KMS-11 (cell line): ENCODE measurements around the gene TGFBR1.

Experiments
- H2AFZ ChIP-seq: fragments of 200-600 bp; sonication (generic); 2 replicates; pipeline ENCODE4 v1.6.1; 2016; ENCODE audit warnings: antibody characterized with exemption, mixed run types, low read depth
- H3K27ac ChIP-seq: fragments of 200-600 bp; sonication (generic); 2 replicates; pipeline ENCODE4 v1.6.1; 2016; ENCODE audit warnings: mild to moderate bottlenecking, mixed run types
- H3K27me3 ChIP-seq: fragments of 200-600 bp; sonication (generic); 2 replicates; pipeline ENCODE4 v1.6.1; 2017; ENCODE audit warnings: mild to moderate bottlenecking, low read depth, mixed run types, moderate library complexity; ENCODE audit not compliant: insufficient read depth
- H3K36me3 ChIP-seq: fragments of 200-600 bp; sonication (generic); 2 replicates; pipeline ENCODE4 v1.6.1; 2017; ENCODE audit warnings: mild to moderate bottlenecking, mixed run types; ENCODE audit not compliant: insufficient read depth
- H3K4me1 ChIP-seq: fragments of 200-600 bp; sonication (generic); 2 replicates; pipeline ENCODE4 v1.6.1; 2016; ENCODE audit warnings: mild to moderate bottlenecking, low read depth, mixed run types; ENCODE audit not compliant: poor library complexity, severe bottlenecking
- H3K4me2 ChIP-seq: fragments of 200-600 bp; sonication (generic); 2 replicates; pipeline ENCODE4 v1.7.0; 2016; ENCODE audit warnings: mild to moderate bottlenecking, mixed run types
- H3K4me3 ChIP-seq: fragments of 200-600 bp; sonication (generic); IDR thresholded peaks from 2 replicates; pipeline ENCODE4 v1.6.1; 2017; ENCODE audit warnings: low read depth, low read length, mixed read lengths; ENCODE audit not compliant: insufficient read depth
- H3K79me2 ChIP-seq: fragments of 200-600 bp; sonication (generic); 2 replicates; pipeline ENCODE4 v1.6.1; 2016; ENCODE audit warnings: low read depth, mixed run types; ENCODE audit not compliant: insufficient read depth
- H3K9ac ChIP-seq: fragments of 200-600 bp; sonication (generic); 2 replicates; pipeline ENCODE4 v1.6.1; 2016; ENCODE audit warnings: mild to moderate bottlenecking, mixed run types
- H4K20me1 ChIP-seq: fragments of 200-600 bp; sonication (generic); 2 replicates; pipeline ENCODE4 v1.6.1; 2016; ENCODE audit warnings: mild to moderate bottlenecking, mixed run types; ENCODE audit not compliant: insufficient read depth
- TF ChIP-seq, protein P1 (sequence below): fragments of 200-600 bp; sonication (generic); conservative IDR thresholded peaks from 2 replicates; pipeline ENCODE4 v1.6.1; 2017; ENCODE audit warnings: low read depth, mild to moderate bottlenecking, antibody characterized with exemption, low read length, moderate library complexity, mixed read lengths

TGFBR1 gene

DNA sequence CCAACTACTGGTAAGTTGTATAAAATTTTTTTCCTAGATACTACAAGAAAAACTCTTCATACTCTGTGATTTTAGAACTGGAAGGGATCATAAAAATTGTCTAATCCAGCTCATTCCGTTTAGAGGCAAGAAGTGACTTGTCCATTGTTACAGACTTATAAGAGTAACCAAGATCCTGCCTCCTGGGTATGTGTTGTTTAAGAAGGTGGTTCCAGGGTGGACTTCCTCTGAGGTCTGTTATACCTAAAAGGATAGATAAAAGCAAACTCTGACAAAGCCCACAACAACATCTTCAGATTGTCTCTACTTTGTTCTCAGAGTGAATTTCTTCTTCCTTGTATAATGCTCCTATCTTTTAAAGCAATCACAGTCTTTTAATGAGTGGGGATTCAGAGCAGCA, 24.2 kb downstream of the TGFBR1 start:
- Histone ChIP-seq H4K20me1 (no peaks in the 10 kb centered on the region), H3K4me2 (no peak overlapping the region), H3K9ac (no peak overlapping the region), H3K79me2 (0 out of 2 replicates have a peak, but pooled peaks cover 5% of the 10 kb centered on the region), H2AFZ (no peak overlapping the region), H3K36me3 (no peaks in the 10 kb centered on the region), H3K4me3 (no peak overlapping the region), H3K27ac (no peak overlapping the region), H3K27me3 (no peaks in the 10 kb centered on the region), H3K4me1 (peaks cover 10% of the 10 kb centered on the region)
- TF ChIP-seq, protein P1, sequence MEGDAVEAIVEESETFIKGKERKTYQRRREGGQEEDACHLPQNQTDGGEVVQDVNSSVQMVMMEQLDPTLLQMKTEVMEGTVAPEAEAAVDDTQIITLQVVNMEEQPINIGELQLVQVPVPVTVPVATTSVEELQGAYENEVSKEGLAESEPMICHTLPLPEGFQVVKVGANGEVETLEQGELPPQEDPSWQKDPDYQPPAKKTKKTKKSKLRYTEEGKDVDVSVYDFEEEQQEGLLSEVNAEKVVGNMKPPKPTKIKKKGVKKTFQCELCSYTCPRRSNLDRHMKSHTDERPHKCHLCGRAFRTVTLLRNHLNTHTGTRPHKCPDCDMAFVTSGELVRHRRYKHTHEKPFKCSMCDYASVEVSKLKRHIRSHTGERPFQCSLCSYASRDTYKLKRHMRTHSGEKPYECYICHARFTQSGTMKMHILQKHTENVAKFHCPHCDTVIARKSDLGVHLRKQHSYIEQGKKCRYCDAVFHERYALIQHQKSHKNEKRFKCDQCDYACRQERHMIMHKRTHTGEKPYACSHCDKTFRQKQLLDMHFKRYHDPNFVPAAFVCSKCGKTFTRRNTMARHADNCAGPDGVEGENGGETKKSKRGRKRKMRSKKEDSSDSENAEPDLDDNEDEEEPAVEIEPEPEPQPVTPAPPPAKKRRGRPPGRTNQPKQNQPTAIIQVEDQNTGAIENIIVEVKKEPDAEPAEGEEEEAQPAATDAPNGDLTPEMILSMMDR = no peak

DNA sequence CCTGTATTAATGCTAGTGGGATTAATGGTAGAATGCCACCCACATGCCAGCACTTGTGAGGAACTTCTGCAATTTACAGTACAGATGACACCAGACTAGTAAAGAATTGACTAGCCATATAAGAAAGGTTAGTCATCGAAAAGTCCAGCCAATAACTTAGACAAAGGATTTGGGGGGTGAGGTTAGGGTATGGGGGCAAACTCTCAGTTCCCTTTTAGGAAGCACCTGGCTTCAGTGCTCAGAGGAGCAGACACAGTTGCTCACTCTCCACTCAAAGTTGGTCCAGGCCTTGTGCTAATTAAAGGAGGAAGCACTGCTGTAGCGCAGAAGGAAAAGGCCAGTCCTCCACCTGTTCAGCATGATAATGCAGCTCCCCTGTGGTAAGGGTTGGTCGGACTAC, 25.2 kb downstream of the TGFBR1 start:
- Histone ChIP-seq H4K20me1 (no peaks in the 10 kb centered on the region), H3K36me3 (no peaks in the 10 kb centered on the region), H2AFZ (no peak overlapping the region), H3K4me1 (peaks cover 10% of the 10 kb centered on the region), H3K9ac (no peak overlapping the region), H3K27ac (no peak overlapping the region), H3K4me2 (no peak overlapping the region), H3K79me2 (0 out of 2 replicates have a peak, but pooled peaks cover 5% of the 10 kb centered on the region), H3K27me3 (no peaks in the 10 kb centered on the region), H3K4me3 (no peak overlapping the region)
- TF ChIP-seq, protein P1 = no peak

DNA sequence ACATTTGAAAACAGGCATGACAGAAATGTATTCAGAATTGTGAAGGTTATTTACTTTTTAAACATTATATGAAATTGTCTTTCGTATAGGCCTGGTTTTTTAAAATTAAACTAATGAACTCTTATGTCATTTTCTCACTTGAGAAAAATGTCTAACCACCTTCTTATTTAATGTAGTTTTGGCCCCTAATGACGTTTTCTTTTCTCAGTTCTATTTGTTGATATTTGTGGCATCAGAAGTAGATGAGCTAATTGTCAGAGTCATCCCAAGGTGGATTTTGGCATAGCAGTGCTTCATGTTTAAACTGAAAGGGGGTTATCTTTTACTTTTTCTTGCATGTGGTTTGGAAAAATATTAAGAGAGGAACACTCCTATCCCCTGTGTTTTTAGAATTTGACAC, 28.2 kb downstream of the TGFBR1 start:
- Histone ChIP-seq H3K4me3 (no peak overlapping the region), H3K79me2 (0 out of 2 replicates have a peak, but pooled peaks cover 5% of the 10 kb centered on the region), H3K36me3 (no peaks in the 10 kb centered on the region), H2AFZ (no peak overlapping the region), H3K9ac (no peak overlapping the region), H4K20me1 (no peaks in the 10 kb centered on the region), H3K4me1 (peaks cover 7% of the 10 kb centered on the region), H3K27ac (no peak overlapping the region), H3K4me2 (no peak overlapping the region), H3K27me3 (no peaks in the 10 kb centered on the region)
- TF ChIP-seq, protein P1 = no peak

DNA sequence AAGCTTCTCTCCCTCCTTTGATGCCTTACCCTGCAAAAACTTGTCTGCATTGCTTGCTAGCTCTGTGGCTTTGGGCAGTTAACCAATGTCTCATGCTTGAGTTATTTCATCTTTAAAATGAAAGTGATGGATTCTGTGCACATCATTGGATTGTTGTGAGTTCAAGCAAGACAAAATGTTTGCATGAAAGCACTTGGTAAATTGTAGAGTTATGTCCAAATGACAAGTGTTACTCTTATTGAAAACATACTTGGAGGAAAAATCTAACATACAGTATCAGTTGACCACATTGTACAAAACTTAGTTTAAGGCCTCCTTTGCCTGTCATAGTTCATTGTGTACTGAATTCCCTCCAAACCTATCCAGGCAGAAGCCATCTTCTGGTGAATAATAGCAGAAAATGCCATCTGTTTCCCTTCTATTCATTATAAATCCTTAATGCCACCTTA, 30.0 kb downstream of the TGFBR1 start:
- Histone ChIP-seq H3K27me3 (no peaks in the 10 kb centered on the region), H3K4me3 (no peak overlapping the region), H3K4me2 (no peak overlapping the region), H3K4me1 (peaks cover 7% of the 10 kb centered on the region), H3K36me3 (no peaks in the 10 kb centered on the region), H4K20me1 (no peaks in the 10 kb centered on the region), H3K79me2 (no peaks in the 10 kb centered on the region), H3K27ac (no peak overlapping the region), H3K9ac (no peak overlapping the region), H2AFZ (no peak overlapping the region)
- TF ChIP-seq, protein P1 = no peak

DNA sequence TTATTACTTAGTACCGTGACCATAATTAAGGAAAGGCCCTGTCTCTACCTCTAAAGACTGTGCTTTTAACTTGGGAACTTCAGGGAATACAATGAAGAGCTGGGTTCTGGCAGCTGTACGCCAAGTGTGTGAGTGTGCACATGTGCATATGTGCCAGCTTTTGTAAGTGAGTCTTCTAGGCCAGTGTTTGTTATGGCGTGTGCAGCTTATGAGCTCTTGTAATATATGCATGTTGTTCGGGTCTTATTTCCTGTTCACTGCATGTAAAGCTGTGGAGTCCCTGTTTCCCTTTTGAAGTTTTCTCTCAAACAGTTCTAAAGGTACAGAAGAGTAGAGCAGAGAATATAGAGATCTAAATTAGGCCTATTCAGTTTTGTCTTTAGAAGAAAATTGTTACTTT, 30.5 kb downstream of the TGFBR1 start:
- Histone ChIP-seq H3K9ac (no peak overlapping the region), H3K4me3 (no peak overlapping the region), H3K4me1 (peaks cover 11% of the 10 kb centered on the region), H3K4me2 (no peak overlapping the region), H2AFZ (no peak overlapping the region), H3K27ac (no peak overlapping the region), H3K36me3 (no peaks in the 10 kb centered on the region), H4K20me1 (no peaks in the 10 kb centered on the region), H3K79me2 (no peaks in the 10 kb centered on the region), H3K27me3 (no peaks in the 10 kb centered on the region)
- TF ChIP-seq, protein P1 = no peak
